BE2C (cell line): ENCODE measurements around the gene C1QTNF5.

Experiments used
- DNase-seq: peaks from one replicate; pipeline ENCODE4 v3.0.0-alpha.2; 2020
- H3K27me3 ChIP-seq: fragments of 250-450 bp; sonication (Bioruptor Pico); 2 replicates; pipeline ENCODE4 v1.5.1; 2020; ENCODE audit warnings: mild to moderate bottlenecking
- H3K36me3 ChIP-seq: fragments of 250-450 bp; sonication (Bioruptor Pico); 2 replicates; pipeline ENCODE4 v1.5.1; 2020; ENCODE audit warnings: mild to moderate bottlenecking
- H3K4me1 ChIP-seq: fragments of 250-450 bp; sonication (Bioruptor Pico); 2 replicates; pipeline ENCODE4 v1.5.1; 2020
- H3K4me3 ChIP-seq: 2 replicates; pipeline ENCODE4 v1.5.1; 2011; ENCODE audit warnings: low read depth, low read length
- H3K9me3 ChIP-seq: fragments of 250-450 bp; sonication (Bioruptor Pico); 2 replicates; pipeline ENCODE4 v1.5.1; 2020
- CTCF ChIP-seq: IDR thresholded peaks from 2 replicates; pipeline ENCODE4 v1.5.1; 2012; ENCODE audit warnings: mild to moderate bottlenecking, low read depth, low read length

C1QTNF5 gene

GRCh38 chr11:119373059-119373920 is 32.6 kb upstream of the C1QTNF5 start:
- H3K4me1 ChIP-seq = peaks cover 72% of the 10 kb centered on the region
- H3K27me3 ChIP-seq = no peaks in the 10 kb centered on the region
- no peak for DNase-seq
- H3K36me3 ChIP-seq = no peaks in the 10 kb centered on the region
- no peak for TF ChIP-seq CTCF
- H3K9me3 ChIP-seq = no peaks in the 10 kb centered on the region
- no peak overlapping the region for H3K4me3 ChIP-seq

GRCh38 chr11:119372260-119373058 is 31.8 kb upstream of the C1QTNF5 start:
- Histone ChIP-seq H3K27me3 (no peaks in the 10 kb centered on the region), H3K4me3 (no peak overlapping the region), H3K4me1 (peaks cover 78% of the 10 kb centered on the region), H3K9me3 (no peaks in the 10 kb centered on the region), H3K36me3 (no peaks in the 10 kb centered on the region)
- DNase-seq = no peak
- no peak for TF ChIP-seq CTCF

- peak; percentile 44 for DNase-seq
- Histone ChIP-seq H3K9me3 (no peaks in the 10 kb centered on the region), H3K4me1 (peaks cover 74% of the 10 kb centered on the region), H3K4me3 (no peak overlapping the region), H3K27me3 (no peaks in the 10 kb centered on the region), H3K36me3 (no peaks in the 10 kb centered on the region)
- peak; percentile 41 for TF ChIP-seq CTCF
Observed at GRCh38 chr11:119371778-119372182, 31.1 kb upstream of the C1QTNF5 start.

DNA sequence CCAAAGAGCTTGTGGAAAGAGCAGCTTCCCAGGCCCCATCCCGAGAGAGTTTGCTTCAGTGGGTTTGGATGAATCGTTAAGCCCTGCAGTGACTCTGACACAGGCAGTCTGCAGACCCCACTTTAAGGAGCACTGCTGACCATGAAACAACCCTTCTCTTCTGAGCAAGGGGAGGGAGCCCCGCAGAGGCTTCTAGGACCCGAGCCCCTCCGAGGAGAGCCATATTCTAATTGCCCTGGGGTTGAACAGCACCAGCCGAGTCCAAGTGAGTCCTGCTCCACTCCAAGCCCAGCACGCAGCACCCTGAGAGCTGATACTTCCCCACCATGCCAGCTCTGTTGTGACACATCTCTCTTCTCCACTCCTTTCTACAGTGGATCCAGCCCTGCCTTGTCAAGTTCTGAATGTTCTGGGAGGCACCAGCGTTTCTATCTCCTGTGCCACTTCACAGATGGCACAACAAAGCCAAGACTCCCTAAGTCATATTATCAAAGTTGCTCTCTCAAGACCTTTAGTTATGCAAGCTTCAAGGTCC is 30.5 kb upstream of the C1QTNF5 start:
- TF ChIP-seq CTCF = no peak
- Histone ChIP-seq H3K4me3 (no peak overlapping the region), H3K4me1 (peaks cover 68% of the 10 kb centered on the region), H3K36me3 (no peaks in the 10 kb centered on the region), H3K9me3 (no peaks in the 10 kb centered on the region), H3K27me3 (no peaks in the 10 kb centered on the region)
- no peak for DNase-seq

- Histone ChIP-seq H3K9me3 (no peaks in the 10 kb centered on the region), H3K4me1 (peaks cover 62% of the 10 kb centered on the region), H3K4me3 (no peak overlapping the region), H3K36me3 (no peaks in the 10 kb centered on the region), H3K27me3 (no peaks in the 10 kb centered on the region)
- no peak for TF ChIP-seq CTCF
- no peak for DNase-seq
Observed at GRCh38 chr11:119370486-119371046, 29.9 kb upstream of the C1QTNF5 start.
